ENCODE data around the gene FAF1. TPM values are rescaled to one million over a fixed set of nuclear protein-coding genes. Genes with fewer than 3 reads are reported as not detected.

Gene FAF1
- total and polyA plus RNA-seq, 4 donors, result 8.6 to 45.0 (median 18.2) TPM

GRCh38 chr1:50570066-50570468, 390.0 kb downstream of the FAF1 start (continued):
- no peak for TF ChIP-seq REST (IDR thresholded peaks at IDR 0.05)
- no peak for TF ChIP-seq RAD21 (IDR thresholded peaks at IDR 0.05)
- no peak for TF ChIP-seq MAX (IDR thresholded peaks at IDR 0.05)

- no peak overlapping the region for H3K4me3 ChIP-seq (ENCODE audit: low read depth in 1 of 3, low read length in 3 of 3)
- H3K4me1 ChIP-seq (ENCODE audit: control insufficient read depth in 4 of 4, insufficient read depth in 4 of 4, low read length in 3 of 4), result no peaks in the 10 kb centered on the region
- H3K9me3 ChIP-seq (ENCODE audit: control insufficient read depth in 4 of 4, low read length in 3 of 4), result no peaks in the 10 kb centered on the region
- H3K27ac ChIP-seq (ENCODE audit: low read depth in 1 of 2, low read length in 2 of 2), result no peak overlapping the region
- H3K9ac ChIP-seq (ENCODE audit: low read depth in 1 of 2, low read length in 2 of 2), result no peak overlapping the region
- peaks cover 2 to 13% (median 5%) of the 10 kb centered on the region in 4 donors for H3K36me3 ChIP-seq (ENCODE audit: control insufficient read depth in 4 of 4, insufficient read depth in 3 of 4, low read depth in 1 of 4, low read length in 3 of 4)
- DNase-seq (ENCODE audit: low spot score), result no peak
- H3K27me3 ChIP-seq (ENCODE audit: control insufficient read depth in 4 of 4, insufficient read depth in 4 of 4, low read length in 3 of 4), result no peaks in the 10 kb centered on the region
- 94% methylated on average over 1 of the region's 1 CpG for WGBS
- TF ChIP-seq ATF3 (IDR thresholded peaks at IDR 0.05) (no peak), YY1 (IDR thresholded peaks at IDR 0.05) (no peak), RXRA (IDR thresholded peaks at IDR 0.05) (no peak), FOXA2 (IDR thresholded peaks at IDR 0.05) (no peak), GABPA (IDR thresholded peaks at IDR 0.05 in 1 of 2, conservative IDR thresholded peaks at IDR 0.05 in 1 of 2) (no peak), REST (IDR thresholded peaks at IDR 0.05) (no peak), HNF4G (IDR thresholded peaks at IDR 0.05) (no peak), SP1 (IDR thresholded peaks at IDR 0.05) (no peak), RAD21 (IDR thresholded peaks at IDR 0.05) (no peak), JUND (IDR thresholded peaks at IDR 0.05) (no peak)
These were observed 391.3 kb downstream of the FAF1 start for GRCh38 chr1:50568782-50569181.

GRCh38 chr1:50566405-50566804, 393.7 kb downstream of the FAF1 start:
- Histone ChIP-seq H3K4me3 (ENCODE audit: low read depth in 1 of 3, low read length in 3 of 3) (no peak overlapping the region), H3K4me1 (ENCODE audit: control insufficient read depth in 4 of 4, insufficient read depth in 4 of 4, low read length in 3 of 4) (no peaks in the 10 kb centered on the region), H3K9ac (ENCODE audit: low read depth in 1 of 2, low read length in 2 of 2) (no peak overlapping the region), H3K9me3 (ENCODE audit: control insufficient read depth in 4 of 4, low read length in 3 of 4) (no peaks in the 10 kb centered on the region), H3K27me3 (ENCODE audit: control insufficient read depth in 4 of 4, insufficient read depth in 4 of 4, low read length in 3 of 4) (no peaks in the 10 kb centered on the region), H3K27ac (ENCODE audit: low read depth in 1 of 2, low read length in 2 of 2) (no peak overlapping the region), H3K36me3 (ENCODE audit: control insufficient read depth in 4 of 4, insufficient read depth in 3 of 4, low read depth in 1 of 4, low read length in 3 of 4) (peaks cover 2 to 21% (median 5%) of the 10 kb centered on the region in 4 donors)
- WGBS, result 95% methylated on average over 2 of the region's 2 CpGs
- DNase-seq (ENCODE audit: low spot score), result no peak
- no peak for TF ChIP-seq REST (IDR thresholded peaks at IDR 0.05)
- no peak for TF ChIP-seq GABPA (IDR thresholded peaks at IDR 0.05 in 1 of 2, conservative IDR thresholded peaks at IDR 0.05 in 1 of 2)
- no peak for TF ChIP-seq MAX (IDR thresholded peaks at IDR 0.05)
- TF ChIP-seq SP1 (IDR thresholded peaks at IDR 0.05), result no peak
- TF ChIP-seq FOXA2 (IDR thresholded peaks at IDR 0.05), result no peak
- no peak for TF ChIP-seq HNF4A (conservative IDR thresholded peaks at IDR 0.05)
- TF ChIP-seq EGR1 (IDR thresholded peaks at IDR 0.05; ENCODE audit: low read depth in 2 of 2), result no peak
- TF ChIP-seq FOXA1 (IDR thresholded peaks at IDR 0.05), result no peak
- no peak for TF ChIP-seq NR2F2 (IDR thresholded peaks at IDR 0.05)
- no peak for TF ChIP-seq JUND (IDR thresholded peaks at IDR 0.05)
- no peak for TF ChIP-seq ZBTB33 (IDR thresholded peaks at IDR 0.05)

Data from liver (tissue), 9 donors.